Upper lobe of right lung (tissue), 1 donor: ENCODE measurements around the gene BTBD1. TPM values are rescaled to one million over a fixed set of nuclear protein-coding genes. Genes with fewer than 3 reads are reported as not detected.

ENCODE experiments used
- ATAC-seq: fragments of 200-7000 bp; cut with Tn5 transposase; one replicate; pipeline ENCODE4 v1.9.1; 2020; ENCODE audit warnings: mild to moderate bottlenecking, moderate library complexity
- DNase-seq: peaks from one replicate; pipeline ENCODE4 v3.0.0-alpha.2; 2020
- H3K27ac ChIP-seq: fragments of 200-600 bp; one replicate; pipeline ENCODE4 v1.8.0; 2022
- H3K27me3 ChIP-seq: fragments of 200-600 bp; one replicate; pipeline ENCODE4 v1.8.0; 2022; ENCODE audit warnings: mild to moderate bottlenecking
- H3K36me3 ChIP-seq: fragments of 200-600 bp; one replicate; pipeline ENCODE4 v1.8.0; 2022
- H3K4me1 ChIP-seq: fragments of 200-600 bp; one replicate; pipeline ENCODE4 v1.8.0; 2022
- H3K4me3 ChIP-seq: fragments of 200-600 bp; one replicate; pipeline ENCODE4 v1.8.0; 2022; ENCODE audit warnings: mild to moderate bottlenecking
- H3K9me3 ChIP-seq: fragments of 200-600 bp; one replicate; pipeline ENCODE4 v1.8.0; 2022
- intact Hi-C: fragments of 100-400 bp; cut with DNase I; formaldehyde crosslinking; loops from one replicate; pipeline ENCODE4 v1.11.0; 2022
- total RNA-seq: library from RNA; stranded (reverse); fragmentation: NEBNext Ultra II Directional; extraction: Animal tissue kit (Norgen Biotek cat#: 25700); gene quantifications from one replicate; pipeline ENCODE4 v1.2.1, GENCODE V29; 2021
- TF ChIP-seq, protein P1 (sequence below): fragments of 200-600 bp; IDR thresholded peaks from one replicate; pipeline ENCODE4 v1.8.0; 2022; ENCODE audit warnings: antibody characterized with exemption
- donor health status: DM: no; HTN: yes; CAD: no; lungs with severe emphysema.

Gene BTBD1
- total RNA-seq, 1 donor from 2014 or later, result 44.6 TPM

DNA sequence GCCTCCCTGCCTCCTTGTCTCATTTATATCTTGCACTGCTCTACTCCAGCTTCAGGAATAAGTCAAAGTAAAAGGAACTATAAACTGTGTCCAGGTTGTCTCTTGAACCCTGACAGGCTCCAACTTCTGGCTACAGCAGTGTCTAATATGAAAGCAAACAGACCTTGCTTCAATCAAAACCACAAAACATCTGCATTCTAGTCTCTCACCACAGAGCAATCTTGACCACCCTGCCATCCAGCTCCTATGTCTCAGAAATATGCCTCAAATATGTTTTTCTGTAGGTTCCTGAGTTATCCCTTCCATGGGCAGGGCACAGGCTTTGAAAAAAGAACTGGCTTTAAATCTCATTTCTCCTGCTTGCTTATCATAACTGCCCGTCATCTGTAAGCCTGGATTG, 94.1 kb downstream of the BTBD1 start:
- intact Hi-C loops, result no loop called here
- Histone ChIP-seq H3K36me3 (no peaks in the 10 kb centered on the region), H3K4me3 (no peak overlapping the region), H3K4me1 (no peaks in the 10 kb centered on the region), H3K9me3 (no peaks in the 10 kb centered on the region), H3K27me3 (no peaks in the 10 kb centered on the region), H3K27ac (no peak overlapping the region)
- TF ChIP-seq, protein P1, sequence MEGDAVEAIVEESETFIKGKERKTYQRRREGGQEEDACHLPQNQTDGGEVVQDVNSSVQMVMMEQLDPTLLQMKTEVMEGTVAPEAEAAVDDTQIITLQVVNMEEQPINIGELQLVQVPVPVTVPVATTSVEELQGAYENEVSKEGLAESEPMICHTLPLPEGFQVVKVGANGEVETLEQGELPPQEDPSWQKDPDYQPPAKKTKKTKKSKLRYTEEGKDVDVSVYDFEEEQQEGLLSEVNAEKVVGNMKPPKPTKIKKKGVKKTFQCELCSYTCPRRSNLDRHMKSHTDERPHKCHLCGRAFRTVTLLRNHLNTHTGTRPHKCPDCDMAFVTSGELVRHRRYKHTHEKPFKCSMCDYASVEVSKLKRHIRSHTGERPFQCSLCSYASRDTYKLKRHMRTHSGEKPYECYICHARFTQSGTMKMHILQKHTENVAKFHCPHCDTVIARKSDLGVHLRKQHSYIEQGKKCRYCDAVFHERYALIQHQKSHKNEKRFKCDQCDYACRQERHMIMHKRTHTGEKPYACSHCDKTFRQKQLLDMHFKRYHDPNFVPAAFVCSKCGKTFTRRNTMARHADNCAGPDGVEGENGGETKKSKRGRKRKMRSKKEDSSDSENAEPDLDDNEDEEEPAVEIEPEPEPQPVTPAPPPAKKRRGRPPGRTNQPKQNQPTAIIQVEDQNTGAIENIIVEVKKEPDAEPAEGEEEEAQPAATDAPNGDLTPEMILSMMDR, result no peak
- no peak for DNase-seq
- no peak for ATAC-seq

DNA sequence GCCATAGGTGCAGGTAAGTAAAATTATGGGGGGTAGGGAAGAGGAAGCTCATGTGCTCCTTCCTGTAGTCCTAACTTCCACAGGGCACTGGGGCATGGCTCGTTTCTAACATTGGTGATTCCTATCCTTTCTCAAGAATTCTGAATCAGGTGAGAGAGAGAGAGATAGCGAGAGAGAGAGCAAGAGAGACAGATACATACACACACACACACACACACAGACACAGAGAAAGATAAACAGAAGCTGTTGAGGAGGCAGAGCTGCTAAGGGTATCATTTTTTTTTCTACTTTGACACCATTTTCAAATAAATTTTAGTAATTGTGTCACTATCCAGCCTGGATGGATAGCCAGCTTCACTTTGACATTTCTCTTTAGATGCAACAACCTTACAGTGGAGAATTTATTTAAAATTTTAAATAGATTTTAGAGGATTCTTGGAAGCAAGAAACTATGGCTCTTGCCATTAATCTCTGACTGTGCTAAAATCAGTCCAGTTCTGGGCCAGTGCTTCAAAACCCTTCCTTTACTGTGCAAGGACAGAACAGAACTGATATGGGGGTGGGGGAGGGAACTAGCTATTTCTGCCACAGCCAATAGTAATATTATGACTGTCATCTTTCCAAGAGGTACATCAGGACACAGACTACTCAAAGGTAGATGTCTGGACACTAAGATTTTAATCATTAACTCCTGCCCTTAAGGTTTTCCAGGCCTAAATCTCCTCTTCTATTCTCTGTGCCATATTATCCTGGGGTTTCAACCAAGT, 95.7 kb downstream of the BTBD1 start:
- DNase-seq, result no peak
- H3K4me1 ChIP-seq, result no peaks in the 10 kb centered on the region
- ATAC-seq, result no peak
- H3K27me3 ChIP-seq, result no peaks in the 10 kb centered on the region
- no peaks in the 10 kb centered on the region for H3K36me3 ChIP-seq
- H3K27ac ChIP-seq, result no peak overlapping the region
- intact Hi-C loops, result no loop called here
- no peak overlapping the region for H3K4me3 ChIP-seq
- H3K9me3 ChIP-seq, result no peaks in the 10 kb centered on the region
- TF ChIP-seq, protein P1, result no peak

DNA sequence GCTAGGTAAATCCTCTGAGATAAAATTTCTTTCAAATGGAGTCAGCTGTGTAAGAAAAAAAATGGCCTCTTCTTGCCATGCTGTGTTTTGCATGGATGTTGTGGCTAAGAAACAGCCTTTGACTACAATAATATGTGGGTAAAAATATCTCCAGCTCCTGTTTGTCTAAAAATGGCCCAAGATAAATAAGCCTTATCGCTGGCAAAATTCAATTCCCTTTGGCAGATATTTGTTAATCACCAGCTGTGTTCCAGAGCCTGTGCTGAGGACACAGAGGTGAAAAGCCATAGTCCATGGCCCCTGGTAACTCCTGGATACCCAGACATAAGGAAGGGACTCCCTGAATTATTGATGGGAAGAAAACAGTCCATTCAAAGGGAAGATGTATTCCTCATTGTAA, 96.4 kb downstream of the BTBD1 start:
- no peak overlapping the region for H3K27ac ChIP-seq
- DNase-seq, result no peak
- TF ChIP-seq, protein P1, result no peak
- no peak for ATAC-seq
- intact Hi-C loops, result no loop called here
- no peaks in the 10 kb centered on the region for H3K9me3 ChIP-seq
- H3K27me3 ChIP-seq, result no peaks in the 10 kb centered on the region
- H3K4me3 ChIP-seq, result no peak overlapping the region
- no peaks in the 10 kb centered on the region for H3K4me1 ChIP-seq
- no peaks in the 10 kb centered on the region for H3K36me3 ChIP-seq

DNA sequence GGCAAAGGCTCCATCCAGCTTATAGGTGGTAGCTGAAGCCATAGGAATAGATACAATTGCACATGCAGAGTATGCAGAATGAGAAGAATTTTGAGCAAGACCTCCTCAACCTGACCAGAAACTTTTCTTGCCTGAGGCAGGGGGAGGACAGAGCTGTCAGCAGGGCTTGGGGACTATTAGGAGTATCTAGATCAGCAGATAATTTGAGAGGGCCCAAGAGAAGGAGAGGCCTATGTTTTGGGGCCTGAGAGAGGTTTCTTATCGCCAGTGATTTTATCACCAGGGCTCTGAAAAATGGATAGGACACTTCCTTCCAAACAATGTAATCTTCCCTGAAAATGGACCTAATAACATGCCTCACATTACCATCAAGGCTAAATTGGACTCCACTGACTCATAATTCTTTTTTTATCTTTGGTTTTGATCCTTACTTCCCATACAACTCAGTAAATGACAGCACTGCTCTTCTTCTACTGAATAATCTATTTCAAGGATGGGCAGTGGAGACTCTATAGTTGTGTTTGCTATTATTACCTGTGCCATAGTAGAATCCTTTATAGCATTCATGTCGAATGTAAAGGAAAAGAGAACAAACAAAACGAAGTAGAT, 96.9 kb downstream of the BTBD1 start:
- Histone ChIP-seq H3K9me3 (no peaks in the 10 kb centered on the region), H3K4me1 (no peaks in the 10 kb centered on the region), H3K4me3 (no peak overlapping the region), H3K27ac (no peak overlapping the region), H3K36me3 (no peaks in the 10 kb centered on the region), H3K27me3 (no peaks in the 10 kb centered on the region)
- TF ChIP-seq, protein P1, result no peak
- no peak for DNase-seq
- intact Hi-C loops, result no loop called here
- no peak for ATAC-seq

DNA sequence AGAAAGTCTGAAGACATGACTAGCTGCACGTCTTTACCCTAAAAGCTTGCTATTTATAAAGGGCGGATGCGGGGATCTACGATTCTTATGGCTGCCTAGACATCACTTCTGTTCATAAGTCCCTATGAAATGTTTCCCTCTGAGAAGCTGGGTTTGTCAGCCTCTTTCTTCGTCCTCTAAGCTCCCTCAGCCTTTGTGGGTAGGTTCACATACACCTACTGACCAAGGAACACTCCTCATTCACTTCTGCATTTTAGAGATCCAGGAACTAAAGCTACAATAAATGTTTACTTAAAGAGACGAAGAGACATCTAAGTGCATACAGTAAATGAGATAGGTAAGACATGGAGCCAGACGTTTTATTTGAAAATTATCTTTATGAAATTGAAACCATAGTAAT, 97.7 kb downstream of the BTBD1 start:
- H3K4me3 ChIP-seq, result no peak overlapping the region
- ATAC-seq, result no peak
- intact Hi-C loops, result no loop called here
- TF ChIP-seq, protein P1, result no peak
- no peak for DNase-seq
- no peaks in the 10 kb centered on the region for H3K27me3 ChIP-seq
- H3K9me3 ChIP-seq, result no peaks in the 10 kb centered on the region
- H3K4me1 ChIP-seq, result no peaks in the 10 kb centered on the region
- no peaks in the 10 kb centered on the region for H3K36me3 ChIP-seq
- H3K27ac ChIP-seq, result no peak overlapping the region
